Uterus (tissue), 2 donors: Measurements from ENCODE around the gene JUP.

ENCODE experiments used
- POLR2A ChIP-seq, 2 donors: fragments of 450-650 bp; IDR thresholded peaks; one replicate each; pipeline ENCODE4 v1.6.1; 2016; ENCODE audit warnings: antibody characterized with exemption in 2 of 2, mild to moderate bottlenecking in 1 of 2, moderate library complexity in 1 of 2
- TF ChIP-seq, protein P1 (sequence below), 4 experiments: fragments of 200-600 bp in 2 of 4; fragments of 450-650 bp in 2 of 4; sonication (generic) in 2 of 4; IDR thresholded peaks; one replicate each; pipeline ENCODE4 v1.5.1; 2016 to 2019; ENCODE audit warnings: antibody characterized with exemption in 4 of 4, mild to moderate bottlenecking in 2 of 4, moderate library complexity in 1 of 4

DNA sequence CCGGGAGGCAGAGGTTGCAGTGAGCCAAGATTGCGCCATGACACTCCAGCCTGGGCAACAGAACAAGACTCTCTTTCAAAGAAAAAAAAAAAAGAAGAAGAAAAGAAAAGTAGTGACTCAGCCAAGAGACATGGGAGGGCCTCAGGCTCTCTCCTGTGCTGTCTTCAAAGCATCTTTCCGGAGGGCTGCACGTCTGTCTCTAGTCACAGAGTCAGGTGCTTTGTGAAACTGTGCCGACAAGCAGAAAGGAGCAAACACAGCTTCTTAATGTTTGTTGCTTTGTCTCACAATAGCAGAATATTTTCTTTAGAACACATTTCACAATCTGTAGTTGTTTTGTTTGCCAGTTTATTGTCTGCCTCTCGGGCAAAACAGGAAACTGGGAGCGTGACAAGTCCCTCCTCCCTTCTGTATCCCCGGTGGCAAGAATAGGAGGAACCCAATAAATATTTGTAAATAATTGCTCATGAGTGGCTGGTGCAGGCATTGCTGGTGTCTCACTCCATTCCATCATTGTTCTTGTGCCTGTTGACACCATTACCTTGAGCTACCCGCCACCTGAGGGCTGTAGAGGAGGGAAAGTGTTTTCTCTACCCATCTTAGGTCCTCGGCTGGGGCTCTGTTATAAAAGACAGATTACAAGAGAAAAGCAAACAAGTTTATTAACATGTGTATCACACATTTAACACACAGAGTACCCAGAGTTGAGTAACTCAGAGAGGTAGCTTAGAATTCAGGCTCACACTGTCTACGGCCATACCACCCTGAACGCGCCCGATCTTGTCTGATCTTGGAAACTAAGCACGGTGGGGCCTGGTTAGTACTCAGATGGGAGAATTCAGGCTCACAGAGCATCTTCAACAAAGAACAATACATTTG, 68.9 kb downstream of the JUP start:
- TF ChIP-seq, protein P1, sequence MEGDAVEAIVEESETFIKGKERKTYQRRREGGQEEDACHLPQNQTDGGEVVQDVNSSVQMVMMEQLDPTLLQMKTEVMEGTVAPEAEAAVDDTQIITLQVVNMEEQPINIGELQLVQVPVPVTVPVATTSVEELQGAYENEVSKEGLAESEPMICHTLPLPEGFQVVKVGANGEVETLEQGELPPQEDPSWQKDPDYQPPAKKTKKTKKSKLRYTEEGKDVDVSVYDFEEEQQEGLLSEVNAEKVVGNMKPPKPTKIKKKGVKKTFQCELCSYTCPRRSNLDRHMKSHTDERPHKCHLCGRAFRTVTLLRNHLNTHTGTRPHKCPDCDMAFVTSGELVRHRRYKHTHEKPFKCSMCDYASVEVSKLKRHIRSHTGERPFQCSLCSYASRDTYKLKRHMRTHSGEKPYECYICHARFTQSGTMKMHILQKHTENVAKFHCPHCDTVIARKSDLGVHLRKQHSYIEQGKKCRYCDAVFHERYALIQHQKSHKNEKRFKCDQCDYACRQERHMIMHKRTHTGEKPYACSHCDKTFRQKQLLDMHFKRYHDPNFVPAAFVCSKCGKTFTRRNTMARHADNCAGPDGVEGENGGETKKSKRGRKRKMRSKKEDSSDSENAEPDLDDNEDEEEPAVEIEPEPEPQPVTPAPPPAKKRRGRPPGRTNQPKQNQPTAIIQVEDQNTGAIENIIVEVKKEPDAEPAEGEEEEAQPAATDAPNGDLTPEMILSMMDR (IDR thresholded peaks at IDR 0.05) = no peak
- no peak for TF ChIP-seq POLR2A (IDR thresholded peaks at IDR 0.05)
